ENCODE measurements around the gene ZNF569. TPM values are rescaled to one million over a fixed set of nuclear protein-coding genes. Genes with fewer than 3 reads are reported as not detected.
A peak's percentile ranks its signal among the peaks of the same experiment; 100 is the strongest.

The ZNF569 gene
- total and polyA plus RNA-seq, 2 donors (not counting 1 experiment from before 2014, with no cell fraction given): 3.4 to 13.9 TPM

- WGBS (ENCODE audit: insufficient coverage): no CpG with 5 or more reads among the region's 1 CpG
- no peak overlapping the region for H3K9ac ChIP-seq (ENCODE audit: low read length)
- H3K4me3 ChIP-seq (ENCODE audit: control extremely low read depth in 1 of 5, extremely low read depth in 1 of 5, insufficient read depth in 1 of 5, low read depth in 2 of 5, low read length in 4 of 5): peak overlapping the region in 1 of 5 experiments; percentile 1
- peaks cover 8 to 21% of the 10 kb centered on the region in 2 experiments for H3K36me3 ChIP-seq (replicated peaks in 1 of 2; ENCODE audit: control extremely low read depth in 1 of 2, control insufficient read depth in 1 of 2, extremely low read depth in 1 of 2, insufficient read depth in 2 of 2, low read length in 1 of 2)
- H3K27me3 ChIP-seq (replicated peaks in 1 of 4; ENCODE audit: control extremely low read depth in 1 of 4, control insufficient read depth in 3 of 4, insufficient read depth in 4 of 4, low read length in 3 of 4): no peaks in the 10 kb centered on the region
- POLR2A ChIA-PET: no interaction called here
- no peak overlapping the region for H3K27ac ChIP-seq (ENCODE audit: low read length in 2 of 2)
- intact Hi-C loops (cut with micrococcal nuclease): no loop called here
- no peak overlapping the region for H2AFZ ChIP-seq (ENCODE audit: insufficient read depth, low read depth, low read length, poor library complexity, severe bottlenecking)
- no peaks in the 10 kb centered on the region for H3K4me1 ChIP-seq (ENCODE audit: control insufficient read depth in 2 of 2, insufficient read depth in 2 of 2, low read length in 2 of 2)
- Mint-ChIP-seq H3K27ac (no peak overlapping the region), H3K9me3 (ENCODE audit: insufficient read depth) (peaks cover 26% of the 10 kb centered on the region), H3K4me3 (no peak overlapping the region), H3K4me1 (no peaks in the 10 kb centered on the region), H3K27me3 (no peaks in the 10 kb centered on the region)
- TF ChIP-seq EZH2 (IDR thresholded peaks at IDR 0.05; ENCODE audit: borderline replicate concordance, insufficient read depth, low read depth, low read length, poor library complexity, severe bottlenecking): no peak
- no peak for TF ChIP-seq CTCF (IDR thresholded peaks at IDR 0.05)
- peaks cover 31 to 92% (median 50%) of the 10 kb centered on the region in 3 donors for H3K9me3 ChIP-seq (ENCODE audit: control extremely low read depth in 1 of 3, control insufficient read depth in 2 of 3, insufficient read depth in 1 of 3, low read length in 2 of 3)
- H3K79me2 ChIP-seq (ENCODE audit: control insufficient read depth, insufficient read depth, low read length): no peaks in the 10 kb centered on the region
- no peak overlapping the region for H3K4me2 ChIP-seq (replicated peaks; ENCODE audit: low read depth, low read length, poor library complexity, severe bottlenecking)
- DNase-seq (no peak), ATAC-seq (ENCODE audit: low read depth) (no peak)
- CTCF ChIA-PET: no interaction called here
- H4K20me1 ChIP-seq (ENCODE audit: control insufficient read depth, insufficient read depth, low read length, poor library complexity, severe bottlenecking): no peaks in the 10 kb centered on the region
These were observed 53.7 kb downstream of the ZNF569 start for GRCh38 chr19:37413313-37414084.

GRCh38 chr19:37412700-37413099 is 54.5 kb downstream of the ZNF569 start:
- no peak overlapping the region for H3K4me2 ChIP-seq (replicated peaks; ENCODE audit: low read depth, low read length, poor library complexity, severe bottlenecking)
- Mint-ChIP-seq H3K4me1 (no peaks in the 10 kb centered on the region), H3K9me3 (ENCODE audit: insufficient read depth) (peaks cover 23% of the 10 kb centered on the region), H3K4me3 (no peak overlapping the region), H3K27ac (no peak overlapping the region), H3K27me3 (no peaks in the 10 kb centered on the region)
- TF ChIP-seq EZH2 (IDR thresholded peaks at IDR 0.05; ENCODE audit: borderline replicate concordance, insufficient read depth, low read depth, low read length, poor library complexity, severe bottlenecking) (no peak), CTCF (IDR thresholded peaks at IDR 0.05) (no peak)
- H4K20me1 ChIP-seq (ENCODE audit: control insufficient read depth, insufficient read depth, low read length, poor library complexity, severe bottlenecking): no peaks in the 10 kb centered on the region
- H3K27ac ChIP-seq (ENCODE audit: low read length in 2 of 2): no peak overlapping the region
- H3K9me3 ChIP-seq (ENCODE audit: control extremely low read depth in 1 of 3, control insufficient read depth in 2 of 3, insufficient read depth in 1 of 3, low read length in 2 of 3): peaks cover 34 to 93% (median 53%) of the 10 kb centered on the region in 3 donors
- WGBS (ENCODE audit: insufficient coverage): no CpG with 5 or more reads among the region's 2 CpGs
- CTCF ChIA-PET: no interaction called here
- ATAC-seq (ENCODE audit: low read depth) (no peak), DNase-seq (no peak)
- no peaks in the 10 kb centered on the region for H3K79me2 ChIP-seq (ENCODE audit: control insufficient read depth, insufficient read depth, low read length)
- peaks cover 8 to 19% of the 10 kb centered on the region in 2 experiments for H3K36me3 ChIP-seq (replicated peaks in 1 of 2; ENCODE audit: control extremely low read depth in 1 of 2, control insufficient read depth in 1 of 2, extremely low read depth in 1 of 2, insufficient read depth in 2 of 2, low read length in 1 of 2)
- H3K27me3 ChIP-seq (replicated peaks in 1 of 4; ENCODE audit: control extremely low read depth in 1 of 4, control insufficient read depth in 3 of 4, insufficient read depth in 4 of 4, low read length in 3 of 4): no peaks in the 10 kb centered on the region
- no peak overlapping the region for H3K9ac ChIP-seq (ENCODE audit: low read length)
- POLR2A ChIA-PET: no interaction called here
- peak overlapping the region in 1 of 5 experiments; percentile 1 for H3K4me3 ChIP-seq (ENCODE audit: control extremely low read depth in 1 of 5, extremely low read depth in 1 of 5, insufficient read depth in 1 of 5, low read depth in 2 of 5, low read length in 4 of 5)
- no peaks in the 10 kb centered on the region for H3K4me1 ChIP-seq (ENCODE audit: control insufficient read depth in 2 of 2, insufficient read depth in 2 of 2, low read length in 2 of 2)
- no peak overlapping the region for H2AFZ ChIP-seq (ENCODE audit: insufficient read depth, low read depth, low read length, poor library complexity, severe bottlenecking)
- intact Hi-C loops (cut with micrococcal nuclease): no loop called here

Data from B cell (primary cell).